GM19467 (cell line): ENCODE measurements around the gene CA12.

Source experiments
- ATAC-seq: cut with Tn5 transposase; IDR thresholded peaks from one replicate; pipeline ENCODE4 v1.9.1; 2021; ENCODE audit warnings: mild to moderate bottlenecking, moderate library complexity; ENCODE audit not compliant: unreplicated experiment

CA12 gene

GRCh38 chr15:63276342-63277037 lies 105.2 kb downstream of the CA12 start:
- no peak for ATAC-seq

GRCh38 chr15:63274427-63274826 lies 107.2 kb downstream of the CA12 start:
- no peak for ATAC-seq
